Glutamatergic neuron (in vitro differentiated cells): ENCODE measurements around the gene AGAP1. TPM values are rescaled to one million over a fixed set of nuclear protein-coding genes. Genes with fewer than 3 reads are reported as not detected.
A peak's percentile ranks its signal among the peaks of the same experiment; 100 is the strongest.

Experiments used
- DNase-seq: peaks from one replicate; pipeline ENCODE4 v3.0.0; 2022
- H3K27ac Mint-ChIP-seq: one replicate; pipeline ENCODE4 v1.8.0; 2020; ENCODE audit warnings: mild to moderate bottlenecking, mixed read lengths, inconsistent platforms; ENCODE audit not compliant: unreplicated experiment
- H3K27me3 Mint-ChIP-seq: one replicate; pipeline ENCODE4 v1.8.0; 2020; ENCODE audit warnings: mild to moderate bottlenecking, moderate library complexity, mixed read lengths, inconsistent platforms; ENCODE audit not compliant: unreplicated experiment
- H3K36me3 Mint-ChIP-seq: one replicate; pipeline ENCODE4 v1.8.0; 2020; ENCODE audit warnings: mild to moderate bottlenecking, mixed read lengths, inconsistent platforms; ENCODE audit not compliant: unreplicated experiment
- H3K4me1 Mint-ChIP-seq: one replicate; pipeline ENCODE4 v1.8.0; 2020; ENCODE audit warnings: mild to moderate bottlenecking, low read depth, mixed read lengths, inconsistent platforms; ENCODE audit not compliant: unreplicated experiment
- H3K4me3 Mint-ChIP-seq: one replicate; pipeline ENCODE4 v1.8.0; 2020; ENCODE audit warnings: mild to moderate bottlenecking, mixed read lengths, inconsistent platforms; ENCODE audit not compliant: unreplicated experiment
- H3K9me3 Mint-ChIP-seq: one replicate; pipeline ENCODE4 v1.8.0; 2020; ENCODE audit warnings: mild to moderate bottlenecking, moderate library complexity, mixed read lengths, inconsistent platforms; ENCODE audit not compliant: unreplicated experiment
- total RNA-seq: library from RNA; stranded (reverse); fragmentation: NEBNext Ultra II Directional; extraction: Animal tissue kit (Norgen Biotek cat#: 25700); gene quantifications from one replicate; pipeline ENCODE4 v1.2.1, GENCODE V29; 2021; ENCODE audit not compliant: unreplicated experiment
- TF ChIP-seq, protein P1 (sequence below): fragments of 200-600 bp; sonication (generic); IDR thresholded peaks from one replicate; pipeline ENCODE4 v1.5.0; 2021; ENCODE audit not compliant: partially characterized antibody, unreplicated experiment

AGAP1 gene
- total RNA-seq, 1 donor from 2014 or later = 153 TPM

GRCh38 chr2:235607546-235608199, 113.8 kb downstream of the AGAP1 start:
- peaks cover 57% of the 10 kb centered on the region for H3K4me1 Mint-ChIP-seq
- H3K27me3 Mint-ChIP-seq = peaks cover 21% of the 10 kb centered on the region
- peaks cover 28% of the 10 kb centered on the region for H3K9me3 Mint-ChIP-seq
- DNase-seq = no peak
- H3K27ac Mint-ChIP-seq = no peak overlapping the region
- H3K36me3 Mint-ChIP-seq = no peaks in the 10 kb centered on the region
- peak overlapping the region; percentile 64 for H3K4me3 Mint-ChIP-seq
- TF ChIP-seq, protein P1, sequence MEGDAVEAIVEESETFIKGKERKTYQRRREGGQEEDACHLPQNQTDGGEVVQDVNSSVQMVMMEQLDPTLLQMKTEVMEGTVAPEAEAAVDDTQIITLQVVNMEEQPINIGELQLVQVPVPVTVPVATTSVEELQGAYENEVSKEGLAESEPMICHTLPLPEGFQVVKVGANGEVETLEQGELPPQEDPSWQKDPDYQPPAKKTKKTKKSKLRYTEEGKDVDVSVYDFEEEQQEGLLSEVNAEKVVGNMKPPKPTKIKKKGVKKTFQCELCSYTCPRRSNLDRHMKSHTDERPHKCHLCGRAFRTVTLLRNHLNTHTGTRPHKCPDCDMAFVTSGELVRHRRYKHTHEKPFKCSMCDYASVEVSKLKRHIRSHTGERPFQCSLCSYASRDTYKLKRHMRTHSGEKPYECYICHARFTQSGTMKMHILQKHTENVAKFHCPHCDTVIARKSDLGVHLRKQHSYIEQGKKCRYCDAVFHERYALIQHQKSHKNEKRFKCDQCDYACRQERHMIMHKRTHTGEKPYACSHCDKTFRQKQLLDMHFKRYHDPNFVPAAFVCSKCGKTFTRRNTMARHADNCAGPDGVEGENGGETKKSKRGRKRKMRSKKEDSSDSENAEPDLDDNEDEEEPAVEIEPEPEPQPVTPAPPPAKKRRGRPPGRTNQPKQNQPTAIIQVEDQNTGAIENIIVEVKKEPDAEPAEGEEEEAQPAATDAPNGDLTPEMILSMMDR = no peak

DNA sequence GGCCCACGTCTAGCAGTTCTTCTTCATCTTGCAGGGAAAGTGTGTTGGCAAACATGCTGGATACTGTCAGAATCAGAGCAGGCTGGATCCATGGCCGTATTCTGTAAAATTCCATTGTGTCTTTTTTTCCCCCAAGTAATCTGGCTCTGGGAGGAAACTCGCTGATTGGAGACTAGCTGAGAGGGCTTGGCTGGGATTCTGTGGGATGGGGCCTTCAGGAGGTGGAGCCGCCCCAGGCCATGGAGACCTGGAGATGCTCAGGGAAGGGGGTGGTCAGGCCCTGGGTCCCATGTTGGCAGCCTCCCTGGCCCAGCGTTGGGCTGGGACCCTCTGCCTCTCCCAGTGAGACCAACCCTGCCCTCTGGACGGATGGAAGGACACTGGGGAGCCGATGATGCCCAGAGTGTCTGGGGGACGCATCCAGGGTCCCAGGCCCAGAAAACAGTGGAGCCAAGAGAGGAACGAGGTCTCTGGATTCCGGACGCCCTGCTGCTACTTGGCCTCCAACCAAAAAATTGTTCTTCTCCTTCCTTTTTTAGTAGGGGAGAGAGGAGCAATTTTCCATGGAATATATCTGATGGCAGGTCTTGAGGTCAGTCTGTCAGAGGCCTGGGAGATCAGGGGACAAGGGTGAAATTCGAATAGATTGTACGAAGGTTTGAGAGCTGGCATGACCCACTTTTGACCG, 114.5 kb downstream of the AGAP1 start:
- H3K27ac Mint-ChIP-seq = no peak overlapping the region
- DNase-seq = no peak
- TF ChIP-seq, protein P1 = no peak
- H3K4me3 Mint-ChIP-seq = no peak overlapping the region
- H3K9me3 Mint-ChIP-seq = peaks cover 27% of the 10 kb centered on the region
- no peaks in the 10 kb centered on the region for H3K36me3 Mint-ChIP-seq
- H3K27me3 Mint-ChIP-seq = peaks cover 22% of the 10 kb centered on the region
- H3K4me1 Mint-ChIP-seq = peaks cover 61% of the 10 kb centered on the region

- Mint-ChIP-seq H3K36me3 (no peaks in the 10 kb centered on the region), H3K4me3 (no peak overlapping the region), H3K4me1 (peaks cover 70% of the 10 kb centered on the region), H3K27ac (no peak overlapping the region), H3K27me3 (peaks cover 29% of the 10 kb centered on the region), H3K9me3 (peaks cover 33% of the 10 kb centered on the region)
- TF ChIP-seq, protein P1 = no peak
- DNase-seq = no peak
These were observed 115.5 kb downstream of the AGAP1 start for GRCh38 chr2:235609321-235609720.

- no peak overlapping the region for H3K4me3 Mint-ChIP-seq
- peaks cover 37% of the 10 kb centered on the region for H3K9me3 Mint-ChIP-seq
- peaks cover 74% of the 10 kb centered on the region for H3K4me1 Mint-ChIP-seq
- TF ChIP-seq, protein P1 = no peak
- no peaks in the 10 kb centered on the region for H3K36me3 Mint-ChIP-seq
- H3K27ac Mint-ChIP-seq = no peak overlapping the region
- H3K27me3 Mint-ChIP-seq = peaks cover 28% of the 10 kb centered on the region
- DNase-seq = no peak
These were observed 115.9 kb downstream of the AGAP1 start for GRCh38 chr2:235609746-235610145.

DNA sequence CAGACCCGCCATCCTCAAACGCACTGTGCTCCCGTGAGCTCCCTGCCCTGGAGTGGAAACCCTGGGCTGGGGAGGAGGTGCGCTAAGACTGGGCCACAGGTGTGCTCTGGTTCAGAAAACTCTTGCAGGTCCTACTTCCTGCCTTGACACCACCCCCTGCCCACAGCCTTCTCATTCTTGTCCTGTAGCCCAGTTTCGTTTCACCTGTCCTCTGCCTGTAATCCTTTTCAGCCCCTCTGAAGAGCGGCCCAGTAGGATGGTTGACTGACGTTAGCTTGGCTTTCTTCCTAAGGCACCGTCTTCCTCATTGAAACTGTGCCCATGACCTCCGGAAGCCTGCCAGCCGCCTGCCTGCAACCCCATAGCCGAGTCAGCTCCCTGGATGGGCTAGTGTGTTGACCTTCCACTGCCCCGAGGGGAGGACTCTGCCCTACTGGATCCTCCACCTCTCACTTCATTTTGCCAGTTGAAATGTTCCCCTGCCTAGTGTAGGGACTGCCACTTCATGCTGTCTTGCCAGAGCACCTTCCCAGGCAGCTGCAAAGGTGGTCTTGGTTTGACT, 116.9 kb downstream of the AGAP1 start:
- no peak overlapping the region for H3K4me3 Mint-ChIP-seq
- TF ChIP-seq, protein P1 = no peak
- peaks cover 78% of the 10 kb centered on the region for H3K4me1 Mint-ChIP-seq
- peak overlapping the region; percentile 99 for H3K27ac Mint-ChIP-seq
- H3K9me3 Mint-ChIP-seq = peaks cover 43% of the 10 kb centered on the region
- peaks cover 25% of the 10 kb centered on the region for H3K27me3 Mint-ChIP-seq
- H3K36me3 Mint-ChIP-seq = no peaks in the 10 kb centered on the region
- DNase-seq = no peak
